Measurements from ENCODE around the gene HIF3A.

HIF3A gene

DNA sequence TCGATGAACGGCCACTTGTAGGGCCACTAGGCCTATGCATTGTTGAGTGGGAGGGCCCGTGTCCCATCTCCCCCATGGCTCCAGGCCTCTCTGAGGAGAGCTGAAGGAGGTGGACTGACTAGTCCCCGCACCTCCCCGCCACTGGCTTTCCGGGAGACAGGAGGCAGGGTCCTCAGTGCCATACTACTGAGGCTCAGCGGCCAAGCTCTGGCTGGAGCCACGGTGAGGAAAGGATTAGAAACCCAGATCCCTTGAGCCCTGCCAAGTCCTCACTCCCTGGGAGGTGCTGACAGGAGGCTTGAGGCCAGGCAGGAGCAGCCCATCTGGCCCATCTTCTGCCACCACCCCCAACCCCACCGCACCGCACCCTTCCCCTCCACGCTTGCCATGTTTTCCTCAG is 87.6 kb downstream of the HIF3A start:
- TF ChIP-seq, protein P1, sequence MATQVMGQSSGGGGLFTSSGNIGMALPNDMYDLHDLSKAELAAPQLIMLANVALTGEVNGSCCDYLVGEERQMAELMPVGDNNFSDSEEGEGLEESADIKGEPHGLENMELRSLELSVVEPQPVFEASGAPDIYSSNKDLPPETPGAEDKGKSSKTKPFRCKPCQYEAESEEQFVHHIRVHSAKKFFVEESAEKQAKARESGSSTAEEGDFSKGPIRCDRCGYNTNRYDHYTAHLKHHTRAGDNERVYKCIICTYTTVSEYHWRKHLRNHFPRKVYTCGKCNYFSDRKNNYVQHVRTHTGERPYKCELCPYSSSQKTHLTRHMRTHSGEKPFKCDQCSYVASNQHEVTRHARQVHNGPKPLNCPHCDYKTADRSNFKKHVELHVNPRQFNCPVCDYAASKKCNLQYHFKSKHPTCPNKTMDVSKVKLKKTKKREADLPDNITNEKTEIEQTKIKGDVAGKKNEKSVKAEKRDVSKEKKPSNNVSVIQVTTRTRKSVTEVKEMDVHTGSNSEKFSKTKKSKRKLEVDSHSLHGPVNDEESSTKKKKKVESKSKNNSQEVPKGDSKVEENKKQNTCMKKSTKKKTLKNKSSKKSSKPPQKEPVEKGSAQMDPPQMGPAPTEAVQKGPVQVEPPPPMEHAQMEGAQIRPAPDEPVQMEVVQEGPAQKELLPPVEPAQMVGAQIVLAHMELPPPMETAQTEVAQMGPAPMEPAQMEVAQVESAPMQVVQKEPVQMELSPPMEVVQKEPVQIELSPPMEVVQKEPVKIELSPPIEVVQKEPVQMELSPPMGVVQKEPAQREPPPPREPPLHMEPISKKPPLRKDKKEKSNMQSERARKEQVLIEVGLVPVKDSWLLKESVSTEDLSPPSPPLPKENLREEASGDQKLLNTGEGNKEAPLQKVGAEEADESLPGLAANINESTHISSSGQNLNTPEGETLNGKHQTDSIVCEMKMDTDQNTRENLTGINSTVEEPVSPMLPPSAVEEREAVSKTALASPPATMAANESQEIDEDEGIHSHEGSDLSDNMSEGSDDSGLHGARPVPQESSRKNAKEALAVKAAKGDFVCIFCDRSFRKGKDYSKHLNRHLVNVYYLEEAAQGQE (IDR thresholded peaks at IDR 0.05; ENCODE audit: insufficient read depth in 1 of 2, low read depth in 2 of 2, low read length in 2 of 2) = no peak
- TF ChIP-seq TAF1 (IDR thresholded peaks at IDR 0.05; ENCODE audit: borderline replicate concordance, insufficient read depth, low read length) = no peak
- TF ChIP-seq FOXP2 (optimal IDR thresholded peaks at IDR 0.05; ENCODE audit: borderline replicate concordance, extremely low read depth, extremely low read length, insufficient read depth) = no peak
- TF ChIP-seq SIN3A (IDR thresholded peaks at IDR 0.05; ENCODE audit: borderline replicate concordance, insufficient read depth, low read length) = no peak
- TF ChIP-seq POLR2AphosphoS5 (IDR thresholded peaks at IDR 0.05; ENCODE audit: low read depth, low read length) = no peak

DNA sequence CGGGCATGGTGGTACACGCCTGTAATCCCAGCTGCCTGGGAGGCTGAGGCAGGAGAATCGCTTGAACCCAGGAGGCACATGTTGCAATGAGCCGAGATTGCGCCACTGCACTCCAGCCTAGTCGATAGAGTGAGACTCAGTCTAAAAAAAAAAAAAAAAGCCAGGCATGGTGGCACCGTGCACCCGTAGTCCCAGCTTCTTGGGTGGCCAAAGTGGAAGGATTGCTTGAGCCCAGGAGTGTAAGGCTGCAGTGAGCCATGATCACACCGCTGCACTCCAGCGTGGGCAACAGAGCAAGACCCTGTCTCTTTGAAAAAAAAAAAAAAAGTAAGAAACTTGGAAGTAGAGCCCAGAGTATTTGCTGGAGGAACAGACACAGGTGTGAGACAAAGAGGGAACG is 88.8 kb downstream of the HIF3A start:
- TF ChIP-seq SIN3A (IDR thresholded peaks at IDR 0.05; ENCODE audit: borderline replicate concordance, insufficient read depth, low read length) (no peak), TAF1 (IDR thresholded peaks at IDR 0.05; ENCODE audit: borderline replicate concordance, insufficient read depth, low read length) (no peak), POLR2AphosphoS5 (IDR thresholded peaks at IDR 0.05; ENCODE audit: low read depth, low read length) (no peak), FOXP2 (optimal IDR thresholded peaks at IDR 0.05; ENCODE audit: borderline replicate concordance, extremely low read depth, extremely low read length, insufficient read depth) (no peak)
- TF ChIP-seq, protein P1 (IDR thresholded peaks at IDR 0.05; ENCODE audit: insufficient read depth in 1 of 2, low read depth in 2 of 2, low read length in 2 of 2) = no peak

DNA sequence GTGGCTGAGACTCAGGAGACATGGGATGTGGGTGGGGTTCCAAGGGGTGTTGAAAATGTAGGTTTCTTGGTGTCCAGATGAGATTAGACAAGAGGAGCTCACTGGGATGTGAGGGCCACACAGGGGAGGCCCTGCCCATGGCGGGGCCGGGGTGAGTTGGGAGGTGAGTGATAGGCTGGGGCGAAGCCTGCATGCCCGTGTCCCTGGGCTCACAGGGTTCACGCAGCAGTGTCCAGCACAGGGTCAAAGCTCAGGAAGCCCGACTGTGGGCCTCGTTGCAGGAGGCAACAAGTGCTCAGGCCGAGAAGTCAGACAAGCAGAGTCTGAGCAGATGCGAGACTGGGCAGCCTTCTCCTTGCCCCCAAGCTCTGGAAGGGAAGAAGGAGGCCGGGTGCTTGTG is 89.3 kb downstream of the HIF3A start:
- TF ChIP-seq TAF1 (IDR thresholded peaks at IDR 0.05; ENCODE audit: borderline replicate concordance, insufficient read depth, low read length) = no peak
- TF ChIP-seq POLR2AphosphoS5 (IDR thresholded peaks at IDR 0.05; ENCODE audit: low read depth, low read length) = no peak
- TF ChIP-seq FOXP2 (optimal IDR thresholded peaks at IDR 0.05; ENCODE audit: borderline replicate concordance, extremely low read depth, extremely low read length, insufficient read depth) = no peak
- TF ChIP-seq, protein P1 (IDR thresholded peaks at IDR 0.05; ENCODE audit: insufficient read depth in 1 of 2, low read depth in 2 of 2, low read length in 2 of 2) = no peak
- TF ChIP-seq SIN3A (IDR thresholded peaks at IDR 0.05; ENCODE audit: borderline replicate concordance, insufficient read depth, low read length) = no peak

DNA sequence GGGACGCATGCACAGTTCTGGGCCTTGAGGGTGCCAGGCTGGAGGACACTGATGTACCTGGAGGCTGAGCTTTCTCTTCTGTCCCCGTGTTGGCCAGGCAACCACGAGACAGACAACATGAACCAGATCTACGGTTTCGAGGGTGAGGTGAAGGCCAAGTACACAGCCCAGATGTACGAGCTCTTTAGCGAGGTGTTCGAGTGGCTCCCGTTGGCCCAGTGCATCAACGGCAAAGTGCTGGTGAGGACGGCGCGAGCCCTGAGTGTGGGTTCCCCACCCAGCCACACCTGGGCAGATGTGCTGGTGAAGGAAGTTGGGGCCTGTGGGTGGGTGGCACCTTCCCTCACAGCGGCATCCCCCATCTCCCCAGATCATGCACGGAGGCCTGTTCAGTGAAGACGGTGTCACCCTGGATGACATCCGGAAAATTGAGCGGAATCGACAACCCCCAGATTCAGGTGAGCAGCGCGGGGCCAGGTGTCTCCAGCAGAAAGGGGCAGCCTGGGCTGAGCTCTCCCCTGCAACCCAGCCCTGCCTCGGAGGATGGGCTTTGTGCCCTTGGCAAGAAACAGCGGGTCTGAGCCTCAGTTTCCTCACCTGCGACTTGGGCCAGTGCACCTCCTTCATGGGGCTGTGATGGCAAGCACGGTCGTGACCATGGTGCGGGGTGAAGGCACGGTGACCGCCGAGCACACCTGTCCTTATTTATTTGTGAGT is 90.3 kb downstream of the HIF3A start:
- no peak for TF ChIP-seq SIN3A (IDR thresholded peaks at IDR 0.05; ENCODE audit: borderline replicate concordance, insufficient read depth, low read length)
- no peak for TF ChIP-seq POLR2AphosphoS5 (IDR thresholded peaks at IDR 0.05; ENCODE audit: low read depth, low read length)
- TF ChIP-seq, protein P1 (IDR thresholded peaks at IDR 0.05; ENCODE audit: insufficient read depth in 1 of 2, low read depth in 2 of 2, low read length in 2 of 2) = no peak
- TF ChIP-seq FOXP2 (optimal IDR thresholded peaks at IDR 0.05; ENCODE audit: borderline replicate concordance, extremely low read depth, extremely low read length, insufficient read depth) = no peak
- TF ChIP-seq TAF1 (IDR thresholded peaks at IDR 0.05; ENCODE audit: borderline replicate concordance, insufficient read depth, low read length) = no peak
